Measurements from ENCODE around the gene SLC25A24. TPM values are rescaled to one million over a fixed set of nuclear protein-coding genes. Genes with fewer than 3 reads are reported as not detected.

The SLC25A24 gene
- total and polyA plus RNA-seq, 7 donors = 3.2 to 9.4 (median 6.8) TPM

GRCh38 chr1:108117945-108118902 lies 81.9 kb downstream of the SLC25A24 start:
- Histone ChIP-seq H3K27me3 (ENCODE audit: insufficient read depth in 3 of 3, low read length in 2 of 3) (no peaks in the 10 kb centered on the region), H3K9me3 (no peaks in the 10 kb centered on the region), H3K36me3 (ENCODE audit: insufficient read depth in 1 of 2, low read depth in 1 of 2) (no peaks in the 10 kb centered on the region), H3K4me1 (no peaks in the 10 kb centered on the region), H3K4me3 (no peak overlapping the region), H3K27ac (no peak overlapping the region)
- intact Hi-C loops (cut with DNase I) = loop anchor here in 1 of 2 donors (5.0 kb wide), 1 partner anchor 246 kb away; no protein-coding TSS in a partner anchor
- WGBS, 3 donors = 71 to 82% (median 73%) methylated on average over 5 of the region's 5 CpGs
- TF ChIP-seq CTCF (IDR thresholded peaks at IDR 0.05) = no peak
- ATAC-seq (peak in 1 of 4 donors; percentile 72), DNase-seq (no peak)

GRCh38 chr1:108117237-108117636 lies 82.9 kb downstream of the SLC25A24 start:
- ATAC-seq = no peak
- intact Hi-C loops (cut with DNase I) = loop anchor here in 1 of 2 donors (5.0 kb wide), 1 partner anchor 245 kb away; no protein-coding TSS in a partner anchor
- no peak overlapping the region for H3K4me3 ChIP-seq
- TF ChIP-seq CTCF (IDR thresholded peaks at IDR 0.05) = no peak
- H3K27me3 ChIP-seq (ENCODE audit: insufficient read depth in 3 of 3, low read length in 2 of 3) = no peaks in the 10 kb centered on the region
- no peaks in the 10 kb centered on the region for H3K4me1 ChIP-seq
- no peaks in the 10 kb centered on the region for H3K9me3 ChIP-seq
- no peaks in the 10 kb centered on the region for H3K36me3 ChIP-seq (ENCODE audit: insufficient read depth in 1 of 2, low read depth in 1 of 2)
- H3K27ac ChIP-seq = no peak overlapping the region
- 92 to 97% (median 95%) methylated on average over 1 of the region's 1 CpG for WGBS, 3 donors
- DNase-seq = no peak

- no peak for TF ChIP-seq CTCF (IDR thresholded peaks at IDR 0.05)
- intact Hi-C loops (cut with DNase I) = no loop called here
- Histone ChIP-seq H3K36me3 (ENCODE audit: insufficient read depth in 1 of 2, low read depth in 1 of 2) (no peaks in the 10 kb centered on the region), H3K4me3 (no peak overlapping the region), H3K27me3 (ENCODE audit: insufficient read depth in 3 of 3, low read length in 2 of 3) (no peaks in the 10 kb centered on the region), H3K9me3 (no peaks in the 10 kb centered on the region), H3K27ac (no peak overlapping the region), H3K4me1 (no peaks in the 10 kb centered on the region)
- ATAC-seq = no peak
- DNase-seq = no peak
- 60 to 67% (median 61%) methylated on average over 4 of the region's 4 CpGs for WGBS, 3 donors
These were observed 86.0 kb downstream of the SLC25A24 start for GRCh38 chr1:108114033-108114599.

GRCh38 chr1:108113496-108113895 lies 86.6 kb downstream of the SLC25A24 start:
- Histone ChIP-seq H3K27me3 (ENCODE audit: insufficient read depth in 3 of 3, low read length in 2 of 3) (no peaks in the 10 kb centered on the region), H3K9me3 (no peaks in the 10 kb centered on the region), H3K27ac (no peak overlapping the region), H3K36me3 (ENCODE audit: insufficient read depth in 1 of 2, low read depth in 1 of 2) (no peaks in the 10 kb centered on the region), H3K4me3 (no peak overlapping the region), H3K4me1 (no peaks in the 10 kb centered on the region)
- intact Hi-C loops (cut with DNase I) = no loop called here
- 27 to 47% (median 45%) methylated on average over 3 of the region's 3 CpGs for WGBS, 3 donors
- TF ChIP-seq CTCF (IDR thresholded peaks at IDR 0.05) = no peak
- ATAC-seq (no peak), DNase-seq (no peak)

All from psoas muscle (tissue), 8 donors.